Sigmoid colon (tissue), 7 donors: Measurements from ENCODE around the gene MYOF. TPM values are rescaled to one million over a fixed set of nuclear protein-coding genes. Genes with fewer than 3 reads are reported as not detected.

ENCODE experiments used
- DNase-seq: peaks from one replicate; pipeline ENCODE4 v3.0.0-alpha.2; 2019
- H3K27ac ChIP-seq, 4 donors: fragments of 200-600 bp; sonication (generic); one replicate each; pipeline ENCODE4 v1.5.1; 2016 to 2019; ENCODE audit warnings: mild to moderate bottlenecking in 1 of 4
- H3K27me3 ChIP-seq, 3 donors: fragments of 200-600 bp; sonication (generic); one replicate each; pipeline ENCODE4 v1.5.1; 2019; ENCODE audit warnings: mild to moderate bottlenecking in 1 of 3
- H3K36me3 ChIP-seq, 4 donors: fragments of 200-600 bp; sonication (generic); one replicate each; pipeline ENCODE4 v1.5.1; 2016 to 2019
- H3K4me1 ChIP-seq, 4 donors: fragments of 200-600 bp; sonication (generic); one replicate each; pipeline ENCODE4 v1.5.1; 2017 to 2019
- H3K4me3 ChIP-seq, 4 donors: fragments of 200-600 bp; sonication (generic); one replicate each; pipeline ENCODE4 v1.5.1; 2017 to 2019; ENCODE audit warnings: mild to moderate bottlenecking in 2 of 4, moderate library complexity in 1 of 4
- H3K9me3 ChIP-seq, 4 donors: fragments of 200-600 bp in 3 of 4; sonication (generic) in 3 of 4; one replicate each; pipeline versions ENCODE4 v1.5.1 to v1.6.1; 2013 to 2019
- EP300 ChIP-seq, 4 donors: sonication (generic); formaldehyde crosslinking; IDR thresholded peaks; one replicate each; pipeline ENCODE4 v1.6.1; 2017; ENCODE audit warnings: antibody characterized with exemption in 4 of 4
- POLR2A ChIP-seq, 2 donors: fragments of 450-650 bp; IDR thresholded peaks; one replicate each; pipeline ENCODE4 v1.6.1; 2016; ENCODE audit warnings: antibody characterized with exemption in 2 of 2, mild to moderate bottlenecking in 2 of 2, moderate library complexity in 2 of 2
- POLR2AphosphoS5 ChIP-seq, 4 donors: sonication (generic); formaldehyde crosslinking; IDR thresholded peaks; one replicate each; pipeline ENCODE4 v1.6.1; 2017; ENCODE audit warnings: antibody characterized with exemption in 4 of 4
- WGBS, 2 donors: extraction: QIAGEN DNeasy Blood & Tissue Kit; methylation state at CpG; one replicate each; pipeline ENCODE4 v1.1.7; 2013; 5-methylcytosine and 5-hydroxymethylcytosine counted together
- intact Hi-C: fragments of 100-400 bp; cut with DNase I; formaldehyde crosslinking; loops from one replicate; pipeline ENCODE4 v1.15.1; 2023
- polyA plus RNA-seq, 3 donors: library from polyadenylated mRNA; stranded (reverse); fragments of 200-250 nt; gene quantifications; one replicate each; pipeline ENCODE4 v1.2.3, GENCODE V29; 2013
- total RNA-seq, 4 donors: library from RNA; depleted of rRNA; stranded (reverse); fragments of >200 nt; gene quantifications; one replicate each; pipeline ENCODE4 v1.1.0, GENCODE V29; 2016
- TF ChIP-seq, protein P1 (sequence below), 4 experiments: fragments of 450-650 bp in 3 of 4; fragments of 200-600 bp in 1 of 4; IDR thresholded peaks; one replicate each; pipeline ENCODE4 v1.5.1; 2016 to 2019; ENCODE audit warnings: antibody characterized with exemption in 4 of 4, mild to moderate bottlenecking in 3 of 4, moderate library complexity in 2 of 4
- donor health status: healthy with polysubstance abuse.
- donor health status: Bipolar disorder and iron deficiency.
- donor health status: healthy.

MYOF gene
- total and polyA plus RNA-seq, 7 donors = 12.6 to 83.4 (median 36.3) TPM

- WGBS, 2 donors = 87 to 94% methylated on average over 7 of the region's 7 CpGs
- Histone ChIP-seq H3K36me3 (peaks cover 0 to 36% (median 7%) of the 10 kb centered on the region in 4 donors), H3K9me3 (no peaks in the 10 kb centered on the region), H3K4me1 (peaks cover 0 to 48% (median 45%) of the 10 kb centered on the region in 4 donors), H3K27me3 (no peaks in the 10 kb centered on the region), H3K4me3 (no peak overlapping the region), H3K27ac (peak overlapping the region; percentile 89 to 96 (median 92))
- peak; percentile 50 for DNase-seq
- TF ChIP-seq POLR2AphosphoS5 (IDR thresholded peaks at IDR 0.05) (no peak), EP300 (IDR thresholded peaks at IDR 0.05) (no peak), POLR2A (IDR thresholded peaks at IDR 0.05) (no peak)
- TF ChIP-seq, protein P1, sequence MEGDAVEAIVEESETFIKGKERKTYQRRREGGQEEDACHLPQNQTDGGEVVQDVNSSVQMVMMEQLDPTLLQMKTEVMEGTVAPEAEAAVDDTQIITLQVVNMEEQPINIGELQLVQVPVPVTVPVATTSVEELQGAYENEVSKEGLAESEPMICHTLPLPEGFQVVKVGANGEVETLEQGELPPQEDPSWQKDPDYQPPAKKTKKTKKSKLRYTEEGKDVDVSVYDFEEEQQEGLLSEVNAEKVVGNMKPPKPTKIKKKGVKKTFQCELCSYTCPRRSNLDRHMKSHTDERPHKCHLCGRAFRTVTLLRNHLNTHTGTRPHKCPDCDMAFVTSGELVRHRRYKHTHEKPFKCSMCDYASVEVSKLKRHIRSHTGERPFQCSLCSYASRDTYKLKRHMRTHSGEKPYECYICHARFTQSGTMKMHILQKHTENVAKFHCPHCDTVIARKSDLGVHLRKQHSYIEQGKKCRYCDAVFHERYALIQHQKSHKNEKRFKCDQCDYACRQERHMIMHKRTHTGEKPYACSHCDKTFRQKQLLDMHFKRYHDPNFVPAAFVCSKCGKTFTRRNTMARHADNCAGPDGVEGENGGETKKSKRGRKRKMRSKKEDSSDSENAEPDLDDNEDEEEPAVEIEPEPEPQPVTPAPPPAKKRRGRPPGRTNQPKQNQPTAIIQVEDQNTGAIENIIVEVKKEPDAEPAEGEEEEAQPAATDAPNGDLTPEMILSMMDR (IDR thresholded peaks at IDR 0.05) = no peak
- intact Hi-C loops = no loop called here
Observed at GRCh38 chr10:93456480-93456879, 25.7 kb downstream of the MYOF start.

DNA sequence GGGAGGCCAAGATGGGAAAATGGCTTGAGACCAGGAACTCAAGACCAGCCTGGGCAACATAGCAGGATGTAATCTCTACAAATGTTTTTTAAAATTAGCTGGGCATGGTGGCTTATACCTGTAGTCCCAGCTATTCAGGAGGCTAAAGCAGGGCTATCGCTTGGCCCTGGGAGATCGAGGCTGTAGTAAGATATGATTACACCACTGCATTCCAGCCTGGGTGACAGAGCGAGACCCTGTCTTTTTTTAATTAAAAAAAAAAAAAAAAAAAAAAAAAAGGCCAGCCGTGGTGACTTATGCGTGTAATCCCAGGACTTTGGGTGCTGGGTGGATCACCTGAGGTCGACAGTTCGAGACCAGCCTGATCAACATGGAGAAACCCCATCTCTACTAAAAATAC lies 27.4 kb downstream of the MYOF start:
- Histone ChIP-seq H3K27me3 (no peaks in the 10 kb centered on the region), H3K36me3 (peaks cover 0 to 53% (median 18%) of the 10 kb centered on the region in 4 donors), H3K4me1 (peaks cover 0 to 33% (median 31%) of the 10 kb centered on the region in 4 donors), H3K27ac (peak overlapping the region in 2 of 4 donors; percentile 35 to 44), H3K4me3 (no peak overlapping the region), H3K9me3 (no peaks in the 10 kb centered on the region)
- intact Hi-C loops = no loop called here
- 96 to 98% methylated on average over 7 of the region's 7 CpGs for WGBS, 2 donors
- DNase-seq = no peak
- TF ChIP-seq EP300 (IDR thresholded peaks at IDR 0.05) (no peak), POLR2AphosphoS5 (IDR thresholded peaks at IDR 0.05) (no peak), POLR2A (IDR thresholded peaks at IDR 0.05) (no peak)
- TF ChIP-seq, protein P1 (IDR thresholded peaks at IDR 0.05) = no peak

GRCh38 chr10:93454146-93454545 lies 28.0 kb downstream of the MYOF start:
- Histone ChIP-seq H3K27me3 (no peaks in the 10 kb centered on the region), H3K4me3 (no peak overlapping the region), H3K27ac (peak overlapping the region in 2 of 4 donors; percentile 35 to 44), H3K9me3 (no peaks in the 10 kb centered on the region), H3K36me3 (peaks cover 0 to 59% (median 20%) of the 10 kb centered on the region in 4 donors), H3K4me1 (peaks cover 0 to 27% (median 25%) of the 10 kb centered on the region in 4 donors)
- TF ChIP-seq POLR2AphosphoS5 (IDR thresholded peaks at IDR 0.05) = no peak
- TF ChIP-seq EP300 (IDR thresholded peaks at IDR 0.05) = no peak
- TF ChIP-seq, protein P1 (IDR thresholded peaks at IDR 0.05) = no peak
- no peak for TF ChIP-seq POLR2A (IDR thresholded peaks at IDR 0.05)
- intact Hi-C loops = no loop called here
- DNase-seq = no peak
- WGBS, 2 donors = 89 to 94% methylated on average over 2 of the region's 2 CpGs

- H3K4me1 ChIP-seq = peaks cover 0 to 7% (median 5%) of the 10 kb centered on the region in 4 donors
- TF ChIP-seq EP300 (IDR thresholded peaks at IDR 0.05) = no peak
- no peak for TF ChIP-seq POLR2A (IDR thresholded peaks at IDR 0.05)
- TF ChIP-seq, protein P1 (IDR thresholded peaks at IDR 0.05) = no peak
- no peak for TF ChIP-seq POLR2AphosphoS5 (IDR thresholded peaks at IDR 0.05)
- no peak overlapping the region for H3K4me3 ChIP-seq
- DNase-seq = no peak
- no peaks in the 10 kb centered on the region for H3K9me3 ChIP-seq
- H3K36me3 ChIP-seq = peaks cover 0 to 69% (median 21%) of the 10 kb centered on the region in 4 donors
- H3K27me3 ChIP-seq = no peaks in the 10 kb centered on the region
- 23 to 33% methylated on average over 2 of the region's 2 CpGs for WGBS, 2 donors
- peak overlapping the region in 1 of 4 donors; percentile 14 for H3K27ac ChIP-seq
- intact Hi-C loops = no loop called here
Observed at GRCh38 chr10:93452143-93452542, 30.0 kb downstream of the MYOF start.
